GM23338 (cell line): Measurements from ENCODE around the gene MUC5AC. TPM values are rescaled to one million over a fixed set of nuclear protein-coding genes. Genes with fewer than 3 reads are reported as not detected.

Experiments used
- ATAC-seq: fragments of 200-7000 bp; cut with Tn5 transposase; 3 replicates; pipeline ENCODE4 v1.9.1; 2020
- DNase-seq: peaks from one replicate; pipeline ENCODE4 v3.0.0-alpha.2; 2015; ENCODE audit warnings: low spot score
- H2AFZ ChIP-seq: fragments of 200-600 bp; sonication (generic); 2 replicates; pipeline ENCODE4 v1.8.0; 2016; ENCODE audit warnings: antibody characterized with exemption, mild to moderate bottlenecking, moderate library complexity
- H3F3A ChIP-seq: fragments of 200-600 bp; sonication (generic); replicated peaks from 2 replicates; pipeline ENCODE4 v1.8.0; 2017; ENCODE audit warnings: antibody characterized with exemption, mixed run types, low read depth
- H3K27ac ChIP-seq: fragments of 200-600 bp; sonication (generic); 2 replicates; pipeline ENCODE4 v1.6.1; 2016; ENCODE audit warnings: low read depth
- H3K27me3 ChIP-seq: fragments of 200-600 bp; sonication (generic); 2 replicates; pipeline ENCODE4 v1.8.0; 2016; ENCODE audit warnings: mild to moderate bottlenecking, mixed run types, moderate library complexity; ENCODE audit not compliant: insufficient read depth
- H3K36me3 ChIP-seq: fragments of 200-600 bp; sonication (generic); 2 replicates; pipeline ENCODE4 v1.8.0; 2016; ENCODE audit warnings: mild to moderate bottlenecking; ENCODE audit not compliant: insufficient read depth
- H3K4me1 ChIP-seq: fragments of 200-600 bp; sonication (generic); 2 replicates; pipeline ENCODE4 v1.8.0; 2016; ENCODE audit warnings: mild to moderate bottlenecking, moderate library complexity; ENCODE audit not compliant: insufficient read depth
- H3K4me2 ChIP-seq: fragments of 200-600 bp; sonication (generic); 2 replicates; pipeline ENCODE4 v1.7.1; 2017; ENCODE audit warnings: mixed run types
- H3K4me3 ChIP-seq: fragments of 200-600 bp; sonication (generic); 2 replicates; pipeline ENCODE4 v1.6.1; 2016; ENCODE audit warnings: mixed run types
- H3K79me2 ChIP-seq: fragments of 200-600 bp; sonication (generic); replicated peaks from 2 replicates; pipeline ENCODE4 v1.8.0; 2017; ENCODE audit warnings: mild to moderate bottlenecking; ENCODE audit not compliant: insufficient read depth
- H3K9me2 ChIP-seq: fragments of 200-600 bp; sonication (generic); 2 replicates; pipeline ENCODE4 v1.8.0; 2017; ENCODE audit not compliant: insufficient read depth
- H4K20me1 ChIP-seq: fragments of 200-600 bp; sonication (generic); replicated peaks from 2 replicates; pipeline ENCODE4 v1.8.0; 2017; ENCODE audit warnings: mild to moderate bottlenecking; ENCODE audit not compliant: insufficient read depth
- H3K27ac Mint-ChIP-seq: 2 replicates; pipeline ENCODE4 v1.8.0; 2020; ENCODE audit warnings: inconsistent platforms, mild to moderate bottlenecking, moderate library complexity, mixed read lengths
- H3K27me3 Mint-ChIP-seq: 3 replicates; pipeline ENCODE4 v1.8.0; 2022; ENCODE audit warnings: low read depth, mild to moderate bottlenecking, moderate library complexity, mixed read lengths, inconsistent platforms; ENCODE audit not compliant: insufficient read depth, poor library complexity
- H3K36me3 Mint-ChIP-seq: 3 replicates; pipeline ENCODE4 v1.8.0; 2021; ENCODE audit warnings: low read depth, mild to moderate bottlenecking, inconsistent platforms, moderate library complexity, mixed read lengths
- H3K4me1 Mint-ChIP-seq: 3 replicates; pipeline ENCODE4 v1.8.0; 2020; ENCODE audit warnings: mild to moderate bottlenecking, inconsistent platforms, mixed read lengths
- H3K4me3 Mint-ChIP-seq: 3 replicates; pipeline ENCODE4 v1.8.0; 2021; ENCODE audit warnings: moderate library complexity, mild to moderate bottlenecking, inconsistent platforms, mixed read lengths
- H3K9me3 Mint-ChIP-seq: 3 replicates; pipeline ENCODE4 v1.8.0; 2020; ENCODE audit warnings: moderate library complexity, mild to moderate bottlenecking, inconsistent platforms, mixed read lengths
- CREB1 ChIP-seq: fragments of 250-450 bp; sonication (Bioruptor Pico); IDR thresholded peaks from 2 replicates; pipeline ENCODE4 v1.5.0; 2020; ENCODE audit warnings: low read depth, mild to moderate bottlenecking, moderate library complexity
- CTCF ChIP-seq, 2 experiments: fragments of 200-600 bp in 1 of 2; sonication (generic) in 1 of 2; conservative IDR thresholded peaks; 2 replicates each; pipeline versions ENCODE4 v1.5.1 to v1.6.1; 2016 to 2017; ENCODE audit warnings: antibody characterized with exemption in 2 of 2, low read depth in 2 of 2, mild to moderate bottlenecking in 2 of 2, moderate library complexity in 1 of 2
- EZH2 ChIP-seq: fragments of 200-600 bp; sonication (generic); IDR thresholded peaks from one replicate; pipeline ENCODE4 v1.8.0; 2017; ENCODE audit warnings: antibody characterized with exemption, mild to moderate bottlenecking, low read depth; ENCODE audit not compliant: unreplicated experiment
- EZH2phosphoT487 ChIP-seq: fragments of 200-600 bp; sonication (generic); IDR thresholded peaks from one replicate; pipeline ENCODE4 v1.8.1; 2018; ENCODE audit warnings: antibody characterized with exemption; ENCODE audit not compliant: unreplicated experiment
- JUNB ChIP-seq: IDR thresholded peaks from one replicate; pipeline ENCODE4 v1.6.1; 2016; ENCODE audit warnings: antibody characterized with exemption; ENCODE audit not compliant: unreplicated experiment
- NANOG ChIP-seq: IDR thresholded peaks from 2 replicates; pipeline ENCODE4 v1.6.1; 2016; ENCODE audit warnings: antibody characterized with exemption, borderline replicate concordance
- POLR2AphosphoS5 ChIP-seq: IDR thresholded peaks from 2 replicates; pipeline ENCODE4 v1.6.1; 2016; ENCODE audit warnings: antibody characterized with exemption, low read depth
- STAT1 ChIP-seq: IDR thresholded peaks from one replicate; pipeline ENCODE4 v1.6.1; 2016; ENCODE audit warnings: antibody characterized with exemption; ENCODE audit not compliant: unreplicated experiment
- ZNF114 ChIP-seq: fragments of 250-450 bp; sonication (Bioruptor Pico); IDR thresholded peaks from 2 replicates; pipeline ENCODE4 v1.5.0; 2020; ENCODE audit warnings: mild to moderate bottlenecking, moderate library complexity
- ZNF331 ChIP-seq: fragments of 250-450 bp; sonication (Bioruptor Pico); IDR thresholded peaks from 2 replicates; pipeline ENCODE4 v1.5.0; 2020; ENCODE audit warnings: low read depth, mild to moderate bottlenecking, moderate library complexity
- ZNF462 ChIP-seq: fragments of 250-450 bp; sonication (Bioruptor Pico); IDR thresholded peaks from 2 replicates; pipeline ENCODE4 v1.5.0; 2020; ENCODE audit warnings: mild to moderate bottlenecking, moderate library complexity
- polyA plus RNA-seq: library from polyadenylated mRNA; unstranded; fragments of >200 nt; fragmentation: Nextera tagmentation; extraction: Ambion mirVana; gene quantifications from 2 replicates; pipeline ENCODE4 v1.2.1, GENCODE V29; 2016
- total RNA-seq: library from RNA; depleted of rRNA; stranded (reverse); fragments of >200 nt; shearing (Covaris generic); gene quantifications from 2 replicates; pipeline ENCODE4 v1.2.3, GENCODE V29; 2014
- TF ChIP-seq, protein P1 (sequence below): IDR thresholded peaks from one replicate; pipeline ENCODE4 v1.6.1; 2018; ENCODE audit warnings: antibody characterized with exemption; ENCODE audit not compliant: unreplicated experiment
- TF ChIP-seq, protein P2 (sequence below): IDR thresholded peaks from 2 replicates; pipeline ENCODE4 v1.6.1; 2016; ENCODE audit warnings: antibody characterized with exemption

MUC5AC gene
- total and polyA plus RNA-seq, 2 experiments from 2014 or later: not detected

DNA sequence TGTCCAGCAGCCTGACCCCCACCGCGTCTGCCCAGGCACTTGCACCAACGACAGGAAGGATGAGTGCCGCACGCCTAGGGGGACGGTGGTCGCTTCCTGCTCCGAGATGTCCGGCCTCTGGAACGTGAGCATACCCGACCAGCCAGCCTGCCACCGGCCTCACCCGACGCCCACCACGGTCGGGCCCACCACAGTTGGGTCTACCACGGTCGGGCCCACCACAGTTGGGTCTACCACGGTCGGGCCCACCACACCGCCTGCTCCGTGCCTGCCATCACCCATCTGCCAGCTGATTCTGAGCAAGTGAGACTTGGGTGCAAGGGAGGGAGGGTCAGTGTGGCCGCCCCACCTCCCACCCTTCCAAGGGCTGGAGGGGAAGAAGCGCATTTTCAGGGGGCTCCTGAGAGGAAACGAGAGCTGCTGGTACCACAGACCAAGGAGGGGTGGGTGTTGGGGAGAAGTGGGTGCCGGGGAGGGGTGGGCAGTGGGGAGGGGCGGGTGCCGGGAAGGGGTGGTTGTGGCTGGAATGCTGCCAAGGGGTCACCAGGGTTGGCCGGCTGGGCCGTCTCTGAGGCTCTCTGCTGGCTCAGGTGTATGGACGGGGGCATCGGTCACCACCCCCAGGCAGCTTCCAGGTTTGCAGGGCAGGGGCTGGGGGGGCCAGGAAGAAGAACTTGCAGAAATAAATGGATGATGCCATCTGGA is 37.4 kb downstream of the MUC5AC start:
- Mint-ChIP-seq H3K4me1 (no peaks in the 10 kb centered on the region), H3K9me3 (no peaks in the 10 kb centered on the region; the same call in 1 of the 3 replicates), H3K4me3 (no peak overlapping the region), H3K36me3 (no peaks in the 10 kb centered on the region), H3K27me3 (peaks cover 6% of the 10 kb centered on the region), H3K27ac (no peak overlapping the region)
- Histone ChIP-seq H3F3A (no peaks in the 10 kb centered on the region), H3K36me3 (no peaks in the 10 kb centered on the region), H3K27ac (no peak overlapping the region), H2AFZ (no peak overlapping the region), H3K27me3 (no peaks in the 10 kb centered on the region), H3K4me1 (no peaks in the 10 kb centered on the region), H3K9me2 (no peaks in the 10 kb centered on the region), H3K4me3 (no peak overlapping the region), H3K4me2 (no peak overlapping the region), H3K79me2 (no peaks in the 10 kb centered on the region), H4K20me1 (no peaks in the 10 kb centered on the region)
- ATAC-seq: no peak
- DNase-seq: no peak
- no peak for TF ChIP-seq NANOG
- TF ChIP-seq, protein P1, sequence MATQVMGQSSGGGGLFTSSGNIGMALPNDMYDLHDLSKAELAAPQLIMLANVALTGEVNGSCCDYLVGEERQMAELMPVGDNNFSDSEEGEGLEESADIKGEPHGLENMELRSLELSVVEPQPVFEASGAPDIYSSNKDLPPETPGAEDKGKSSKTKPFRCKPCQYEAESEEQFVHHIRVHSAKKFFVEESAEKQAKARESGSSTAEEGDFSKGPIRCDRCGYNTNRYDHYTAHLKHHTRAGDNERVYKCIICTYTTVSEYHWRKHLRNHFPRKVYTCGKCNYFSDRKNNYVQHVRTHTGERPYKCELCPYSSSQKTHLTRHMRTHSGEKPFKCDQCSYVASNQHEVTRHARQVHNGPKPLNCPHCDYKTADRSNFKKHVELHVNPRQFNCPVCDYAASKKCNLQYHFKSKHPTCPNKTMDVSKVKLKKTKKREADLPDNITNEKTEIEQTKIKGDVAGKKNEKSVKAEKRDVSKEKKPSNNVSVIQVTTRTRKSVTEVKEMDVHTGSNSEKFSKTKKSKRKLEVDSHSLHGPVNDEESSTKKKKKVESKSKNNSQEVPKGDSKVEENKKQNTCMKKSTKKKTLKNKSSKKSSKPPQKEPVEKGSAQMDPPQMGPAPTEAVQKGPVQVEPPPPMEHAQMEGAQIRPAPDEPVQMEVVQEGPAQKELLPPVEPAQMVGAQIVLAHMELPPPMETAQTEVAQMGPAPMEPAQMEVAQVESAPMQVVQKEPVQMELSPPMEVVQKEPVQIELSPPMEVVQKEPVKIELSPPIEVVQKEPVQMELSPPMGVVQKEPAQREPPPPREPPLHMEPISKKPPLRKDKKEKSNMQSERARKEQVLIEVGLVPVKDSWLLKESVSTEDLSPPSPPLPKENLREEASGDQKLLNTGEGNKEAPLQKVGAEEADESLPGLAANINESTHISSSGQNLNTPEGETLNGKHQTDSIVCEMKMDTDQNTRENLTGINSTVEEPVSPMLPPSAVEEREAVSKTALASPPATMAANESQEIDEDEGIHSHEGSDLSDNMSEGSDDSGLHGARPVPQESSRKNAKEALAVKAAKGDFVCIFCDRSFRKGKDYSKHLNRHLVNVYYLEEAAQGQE: no peak
- TF ChIP-seq, protein P2, sequence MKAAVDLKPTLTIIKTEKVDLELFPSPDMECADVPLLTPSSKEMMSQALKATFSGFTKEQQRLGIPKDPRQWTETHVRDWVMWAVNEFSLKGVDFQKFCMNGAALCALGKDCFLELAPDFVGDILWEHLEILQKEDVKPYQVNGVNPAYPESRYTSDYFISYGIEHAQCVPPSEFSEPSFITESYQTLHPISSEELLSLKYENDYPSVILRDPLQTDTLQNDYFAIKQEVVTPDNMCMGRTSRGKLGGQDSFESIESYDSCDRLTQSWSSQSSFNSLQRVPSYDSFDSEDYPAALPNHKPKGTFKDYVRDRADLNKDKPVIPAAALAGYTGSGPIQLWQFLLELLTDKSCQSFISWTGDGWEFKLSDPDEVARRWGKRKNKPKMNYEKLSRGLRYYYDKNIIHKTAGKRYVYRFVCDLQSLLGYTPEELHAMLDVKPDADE: no peak
- no peak for TF ChIP-seq JUNB
- TF ChIP-seq CREB1: no peak
- no peak for TF ChIP-seq EZH2phosphoT487
- TF ChIP-seq EZH2: no peak
- TF ChIP-seq ZNF114 (CRISPR knock-in tag): no peak
- no peak for TF ChIP-seq STAT1
- no peak for TF ChIP-seq POLR2AphosphoS5
- no peak for TF ChIP-seq ZNF331 (CRISPR knock-in tag)
- TF ChIP-seq ZNF462 (CRISPR knock-in tag): no peak
- TF ChIP-seq CTCF (conservative IDR thresholded peaks at IDR 0.05; ENCODE audit: low read depth in 2 of 2): no peak
